SU-DHL-6 (cell line): ENCODE data around the gene HHEX.
A peak's percentile ranks its signal among the peaks of the same experiment; 100 is the strongest.

Experiments used
- H2AFZ ChIP-seq: fragments of 200-600 bp; sonication (generic); 2 replicates; pipeline ENCODE4 v1.6.1; 2014; ENCODE audit warnings: low read depth, mild to moderate bottlenecking, moderate library complexity, mixed read lengths, antibody characterized with exemption, low read length; ENCODE audit not compliant: severe bottlenecking
- H3F3A ChIP-seq: fragments of 200-600 bp; shearing (Covaris generic); 2 replicates; pipeline ENCODE4 v1.6.0; 2016; ENCODE audit warnings: antibody characterized with exemption, mild to moderate bottlenecking; ENCODE audit not compliant: insufficient read depth
- H3K27ac ChIP-seq: fragments of 200-600 bp; sonication (generic); 2 replicates; pipeline ENCODE4 v1.5.1; 2016; ENCODE audit warnings: low read depth, mild to moderate bottlenecking, low read length, moderate library complexity, mixed read lengths
- H3K27me3 ChIP-seq: fragments of 200-600 bp; sonication (generic), shearing (Covaris generic); 2 replicates; pipeline ENCODE4 v1.6.0; 2014; ENCODE audit warnings: mild to moderate bottlenecking, low read length
- H3K36me3 ChIP-seq: fragments of 200-600 bp; sonication (generic); 2 replicates; pipeline ENCODE4 v1.6.1; 2014; ENCODE audit warnings: mild to moderate bottlenecking, low read length, mixed read lengths
- H3K4me2 ChIP-seq: fragments of 300-600, 200-600 bp; shearing (Covaris generic), sonication (generic); 2 replicates; pipeline ENCODE4 v1.6.0; 2014; ENCODE audit warnings: low read length, low read depth, mild to moderate bottlenecking; ENCODE audit not compliant: poor library complexity, severe bottlenecking
- H3K4me3 ChIP-seq: fragments of 200-600 bp; sonication (generic); 2 replicates; pipeline ENCODE4 v1.5.1; 2014; ENCODE audit warnings: antibody characterized with exemption, low read length, mild to moderate bottlenecking, mixed read lengths; ENCODE audit not compliant: insufficient read depth, poor library complexity, severe bottlenecking
- H3K79me2 ChIP-seq: fragments of 200-600 bp; sonication (generic); 2 replicates; pipeline ENCODE4 v1.6.1; 2014; ENCODE audit warnings: mild to moderate bottlenecking, low read length, moderate library complexity; ENCODE audit not compliant: insufficient read depth
- H3K9ac ChIP-seq: fragments of 200-600 bp; sonication (generic); 2 replicates; pipeline ENCODE4 v1.7.0; 2014; ENCODE audit warnings: mild to moderate bottlenecking, low read length
- H3K9me2 ChIP-seq: fragments of 200-600 bp; sonication (generic); replicated peaks from 2 replicates; pipeline ENCODE4 v1.6.1; 2014; ENCODE audit warnings: low read length; ENCODE audit not compliant: insufficient read depth
- H3K9me3 ChIP-seq: fragments of 200-600 bp; sonication (generic); 2 replicates; pipeline ENCODE4 v1.6.1; 2014; ENCODE audit warnings: low read length, mixed read lengths; ENCODE audit not compliant: insufficient read depth
- H4K20me1 ChIP-seq: fragments of 200-600 bp; sonication (generic); 2 replicates; pipeline ENCODE4 v1.6.1; 2014; ENCODE audit warnings: low read depth, mild to moderate bottlenecking, antibody characterized with exemption, low read length, moderate library complexity, mixed read lengths
- EZH2phosphoT487 ChIP-seq: fragments of 200-600 bp; sonication (generic), shearing (Covaris generic); conservative IDR thresholded peaks from 2 replicates; pipeline ENCODE4 v1.6.1; 2018; ENCODE audit warnings: mild to moderate bottlenecking, antibody characterized with exemption, low read length, moderate library complexity, mixed read lengths
- TF ChIP-seq, protein P1 (sequence below): fragments of 200-600 bp; sonication (generic); IDR thresholded peaks from one replicate; pipeline ENCODE4 v1.5.1; 2017; ENCODE audit warnings: antibody characterized with exemption, mild to moderate bottlenecking, low read length, moderate library complexity; ENCODE audit not compliant: insufficient read depth, poor library complexity, severe bottlenecking

The HHEX gene

DNA sequence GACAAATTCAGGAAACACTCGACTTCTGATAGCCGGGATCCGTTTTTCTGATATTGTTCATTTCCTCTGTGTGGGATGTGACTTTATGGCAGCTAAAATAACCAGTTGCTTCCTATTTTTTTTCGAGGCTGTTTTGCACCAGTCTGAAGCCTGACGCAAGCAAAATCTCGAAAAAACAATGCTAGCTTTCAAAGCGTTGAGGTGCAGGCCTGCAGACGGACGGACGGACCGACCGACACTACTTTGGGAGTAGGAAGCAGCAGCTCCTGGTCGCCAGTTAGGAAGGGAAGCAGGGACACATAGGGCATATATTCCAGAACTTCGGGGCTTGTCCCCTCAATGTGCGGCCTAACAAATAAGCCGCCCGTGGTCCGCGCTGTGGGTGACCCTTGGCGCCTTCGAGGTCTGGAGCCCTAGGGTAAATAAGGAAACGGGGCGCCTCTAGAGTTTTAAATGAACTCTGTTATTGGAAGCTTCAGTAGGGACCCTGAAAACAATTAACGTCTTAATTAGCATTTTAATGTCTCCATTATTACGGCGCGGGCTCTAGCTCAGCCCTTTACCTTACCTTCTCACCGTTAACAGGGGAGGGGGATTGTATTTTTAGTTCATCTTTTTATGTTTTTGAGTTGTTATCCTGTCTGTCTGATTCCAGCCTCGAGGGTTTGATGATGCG is 1.3 kb downstream of the HHEX start:
- Histone ChIP-seq H3K36me3 (peaks cover 15% of the 10 kb centered on the region), H4K20me1 (no peaks in the 10 kb centered on the region), H2AFZ (peak overlapping the region; percentile 58), H3F3A (peaks cover 40% of the 10 kb centered on the region), H3K79me2 (no peaks in the 10 kb centered on the region), H3K4me3 (peak overlapping the region; percentile 84), H3K27me3 (no peaks in the 10 kb centered on the region), H3K4me2 (peak overlapping the region; percentile 73), H3K9me2 (no peaks in the 10 kb centered on the region), H3K27ac (no peak overlapping the region), H3K9me3 (no peaks in the 10 kb centered on the region), H3K9ac (peak overlapping the region; percentile 75)
- no peak; the same call in 1 of the 2 replicates for TF ChIP-seq EZH2phosphoT487
- TF ChIP-seq, protein P1, sequence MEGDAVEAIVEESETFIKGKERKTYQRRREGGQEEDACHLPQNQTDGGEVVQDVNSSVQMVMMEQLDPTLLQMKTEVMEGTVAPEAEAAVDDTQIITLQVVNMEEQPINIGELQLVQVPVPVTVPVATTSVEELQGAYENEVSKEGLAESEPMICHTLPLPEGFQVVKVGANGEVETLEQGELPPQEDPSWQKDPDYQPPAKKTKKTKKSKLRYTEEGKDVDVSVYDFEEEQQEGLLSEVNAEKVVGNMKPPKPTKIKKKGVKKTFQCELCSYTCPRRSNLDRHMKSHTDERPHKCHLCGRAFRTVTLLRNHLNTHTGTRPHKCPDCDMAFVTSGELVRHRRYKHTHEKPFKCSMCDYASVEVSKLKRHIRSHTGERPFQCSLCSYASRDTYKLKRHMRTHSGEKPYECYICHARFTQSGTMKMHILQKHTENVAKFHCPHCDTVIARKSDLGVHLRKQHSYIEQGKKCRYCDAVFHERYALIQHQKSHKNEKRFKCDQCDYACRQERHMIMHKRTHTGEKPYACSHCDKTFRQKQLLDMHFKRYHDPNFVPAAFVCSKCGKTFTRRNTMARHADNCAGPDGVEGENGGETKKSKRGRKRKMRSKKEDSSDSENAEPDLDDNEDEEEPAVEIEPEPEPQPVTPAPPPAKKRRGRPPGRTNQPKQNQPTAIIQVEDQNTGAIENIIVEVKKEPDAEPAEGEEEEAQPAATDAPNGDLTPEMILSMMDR: no peak

DNA sequence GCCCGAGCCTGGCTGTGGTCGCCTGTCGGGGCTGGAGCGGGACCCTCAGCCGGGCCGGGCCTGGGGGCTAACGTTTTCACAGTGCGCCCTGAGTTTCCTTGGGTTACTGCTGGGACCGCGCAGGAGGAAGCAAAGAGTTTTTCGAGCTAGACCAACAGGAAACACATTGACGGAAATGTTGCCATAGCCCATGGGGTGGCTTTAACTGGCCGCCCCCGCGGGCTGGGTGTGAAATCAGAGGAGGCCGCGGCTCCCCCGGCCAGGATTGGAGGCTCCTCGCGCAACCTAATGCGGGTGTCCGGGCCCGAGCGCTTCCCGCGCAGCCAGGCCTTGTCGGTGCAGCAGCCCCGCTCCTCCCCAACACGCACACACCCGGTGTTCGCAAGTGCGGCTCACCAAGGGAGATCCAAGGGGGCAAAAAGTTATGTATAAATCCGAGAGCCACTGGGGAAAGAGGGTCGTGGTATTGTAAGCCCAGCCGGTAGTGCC is 1.9 kb downstream of the HHEX start:
- Histone ChIP-seq H3K79me2 (no peaks in the 10 kb centered on the region), H3F3A (peaks cover 36% of the 10 kb centered on the region), H3K27ac (no peak overlapping the region), H3K4me2 (peak overlapping the region; percentile 73), H3K4me3 (peak overlapping the region; percentile 84), H3K9ac (peak overlapping the region; percentile 75), H3K36me3 (peaks cover 15% of the 10 kb centered on the region), H2AFZ (no peak overlapping the region), H3K27me3 (no peaks in the 10 kb centered on the region), H3K9me2 (no peaks in the 10 kb centered on the region), H4K20me1 (no peaks in the 10 kb centered on the region), H3K9me3 (no peaks in the 10 kb centered on the region)
- TF ChIP-seq EZH2phosphoT487: no peak
- TF ChIP-seq, protein P1: no peak

DNA sequence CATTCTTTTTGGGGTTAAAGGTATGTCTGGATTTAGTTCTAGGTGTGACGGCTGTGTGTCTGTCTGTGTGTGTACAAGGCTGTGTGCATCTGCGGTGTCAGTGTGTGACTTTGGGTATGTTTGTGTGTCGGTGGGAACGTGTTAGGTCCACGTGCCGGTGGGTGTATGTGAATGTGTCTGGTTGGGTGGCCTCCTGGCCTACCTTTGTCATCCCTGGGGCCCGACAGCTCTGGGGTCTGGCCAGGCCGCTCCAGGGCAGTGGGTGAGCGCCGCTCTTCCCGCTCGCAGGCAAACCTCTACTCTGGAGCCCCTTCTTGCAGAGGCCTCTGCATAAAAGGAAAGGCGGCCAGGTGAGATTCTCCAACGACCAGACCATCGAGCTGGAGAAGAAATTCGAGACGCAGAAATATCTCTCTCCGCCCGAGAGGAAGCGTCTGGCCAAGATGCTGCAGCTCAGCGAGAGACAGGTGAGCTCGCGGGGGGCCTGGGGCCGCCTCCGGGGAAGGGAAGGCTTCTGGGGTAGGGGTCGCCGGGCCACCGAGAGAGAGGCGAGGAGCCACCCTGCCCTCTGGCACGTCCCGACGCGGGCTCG is 2.4 kb downstream of the HHEX start:
- Histone ChIP-seq H3K27ac (no peak overlapping the region), H3K4me3 (peak overlapping the region; percentile 84)

More for the DNA sequence above, 2.4 kb downstream of the HHEX start:
- Histone ChIP-seq H3K27me3 (no peaks in the 10 kb centered on the region), H4K20me1 (no peaks in the 10 kb centered on the region), H3K9ac (peak overlapping the region; percentile 75; the same call in 1 of the 2 replicates), H3F3A (peaks cover 36% of the 10 kb centered on the region), H2AFZ (no peak overlapping the region), H3K36me3 (peaks cover 15% of the 10 kb centered on the region), H3K9me2 (no peaks in the 10 kb centered on the region), H3K79me2 (no peaks in the 10 kb centered on the region), H3K9me3 (no peaks in the 10 kb centered on the region), H3K4me2 (peak overlapping the region; percentile 73)
- no peak for TF ChIP-seq EZH2phosphoT487
